GM21528 (cell line): ENCODE measurements around the gene TNS1.

Experiments
- ATAC-seq: cut with Tn5 transposase; IDR thresholded peaks from one replicate; pipeline ENCODE4 v1.9.1; 2021; ENCODE audit warnings: mild to moderate bottlenecking, moderate library complexity; ENCODE audit not compliant: unreplicated experiment, low FRiP score

TNS1 gene

GRCh38 chr2:217839750-217840107 lies 163.1 kb downstream of the TNS1 start:
- no peak for ATAC-seq

DNA sequence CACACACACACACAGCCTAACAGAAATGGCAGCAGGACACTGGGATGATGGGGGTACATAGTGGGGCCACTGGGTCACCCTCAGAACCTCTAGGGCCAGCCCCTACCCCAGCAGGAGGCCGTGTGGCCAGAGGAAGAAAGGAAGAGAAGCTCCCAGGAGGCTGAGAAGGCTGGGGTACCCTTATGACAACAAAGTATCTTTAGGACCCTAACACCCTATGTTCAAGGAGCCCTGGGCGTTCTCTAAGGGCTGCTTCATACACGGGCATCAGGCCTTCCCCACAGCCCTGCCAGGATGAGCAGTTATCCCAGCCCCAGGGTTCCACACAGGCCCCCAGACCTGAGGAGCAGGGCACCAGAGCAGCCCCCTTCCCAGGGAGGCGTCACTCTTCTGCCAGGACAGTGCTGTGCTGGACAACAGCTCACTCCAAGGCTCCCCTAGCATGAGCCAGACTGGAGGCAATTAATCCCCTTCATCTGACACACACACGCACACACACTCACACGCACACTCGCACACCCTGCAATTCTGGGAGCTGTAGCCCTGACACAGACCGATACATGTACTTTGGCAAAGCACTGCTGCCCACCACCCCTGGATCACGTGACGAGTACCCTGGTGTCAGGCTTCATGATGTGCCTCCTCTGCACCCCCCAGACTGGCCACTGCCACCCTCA lies 163.6 kb downstream of the TNS1 start:
- ATAC-seq = no peak

GRCh38 chr2:217838409-217838831 lies 164.4 kb downstream of the TNS1 start:
- ATAC-seq = no peak

DNA sequence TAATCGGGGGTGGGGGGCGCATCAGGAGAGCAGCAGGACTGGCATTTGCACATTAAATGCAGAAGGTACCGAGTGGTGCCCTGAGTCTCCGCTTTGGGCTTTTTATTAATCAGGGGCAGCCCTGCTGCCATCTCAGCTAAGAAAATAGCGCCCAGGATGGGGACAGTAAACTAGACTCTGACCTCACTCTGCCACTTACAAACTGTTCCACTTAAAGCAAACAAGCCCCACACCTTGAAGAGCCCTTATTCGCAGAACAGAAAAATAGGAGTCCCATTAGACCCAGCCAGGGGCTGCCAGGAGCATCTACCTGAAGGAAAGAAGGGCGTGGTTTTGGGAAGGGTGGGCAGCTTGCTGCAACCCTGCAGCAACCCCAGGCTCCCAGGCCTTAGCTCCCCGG lies 165.3 kb downstream of the TNS1 start:
- ATAC-seq = no peak

- ATAC-seq = no peak
These were observed 165.8 kb downstream of the TNS1 start for GRCh38 chr2:217836901-217837491.

GRCh38 chr2:217835931-217836891 lies 166.6 kb downstream of the TNS1 start:
- ATAC-seq = no peak

- ATAC-seq = no peak
These were observed 167.9 kb downstream of the TNS1 start for GRCh38 chr2:217834744-217835513.

DNA sequence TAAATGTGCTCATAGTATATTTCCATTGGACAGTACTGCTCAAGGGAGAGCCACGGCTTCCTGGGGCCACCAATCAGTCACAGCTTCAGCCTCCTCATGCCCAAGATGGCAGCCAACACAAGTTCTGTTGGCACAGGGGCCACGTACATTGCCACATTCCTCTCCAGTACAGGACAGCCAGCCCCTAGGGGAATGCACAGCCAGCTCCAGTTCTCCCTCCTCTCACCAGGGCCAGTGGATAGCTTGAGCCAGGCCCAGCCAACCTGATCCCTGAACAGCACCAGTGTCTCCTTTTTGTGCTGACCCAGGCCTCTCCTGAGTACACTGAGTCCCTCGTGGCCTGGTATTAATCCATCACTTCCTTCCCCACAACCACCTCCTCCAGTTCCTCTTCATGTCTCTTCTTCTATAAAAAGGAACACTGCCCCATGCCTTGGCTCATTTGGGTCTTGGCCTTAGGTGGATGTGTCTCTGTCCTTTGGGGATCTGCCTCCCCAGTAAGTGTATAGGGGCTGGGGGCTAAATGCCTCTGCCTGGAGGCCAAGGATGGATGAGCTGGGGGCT lies 168.7 kb downstream of the TNS1 start:
- no peak for ATAC-seq

DNA sequence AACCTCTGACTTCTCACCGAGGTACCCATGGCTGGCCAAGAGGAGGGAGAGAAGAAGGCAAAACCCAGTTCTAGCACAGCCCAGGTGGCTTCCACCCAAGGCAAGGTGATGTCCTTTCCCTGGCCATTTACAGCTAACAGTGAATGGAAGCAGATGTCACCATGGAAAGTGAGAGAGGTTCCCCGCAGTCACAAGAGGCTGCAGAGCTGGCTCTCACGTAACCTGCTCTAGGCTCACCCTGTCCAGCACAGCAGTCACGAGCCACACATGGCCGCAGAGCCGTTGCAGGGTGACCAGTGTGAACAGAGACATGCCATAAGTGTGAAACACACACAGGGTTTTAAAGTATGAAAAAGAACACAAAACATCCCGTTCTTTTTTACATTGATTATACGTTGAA lies 169.4 kb downstream of the TNS1 start:
- ATAC-seq = no peak

- ATAC-seq = no peak
These were observed 169.8 kb downstream of the TNS1 start for GRCh38 chr2:217832987-217833386.

GRCh38 chr2:217832115-217832514 lies 170.7 kb downstream of the TNS1 start:
- ATAC-seq = no peak

DNA sequence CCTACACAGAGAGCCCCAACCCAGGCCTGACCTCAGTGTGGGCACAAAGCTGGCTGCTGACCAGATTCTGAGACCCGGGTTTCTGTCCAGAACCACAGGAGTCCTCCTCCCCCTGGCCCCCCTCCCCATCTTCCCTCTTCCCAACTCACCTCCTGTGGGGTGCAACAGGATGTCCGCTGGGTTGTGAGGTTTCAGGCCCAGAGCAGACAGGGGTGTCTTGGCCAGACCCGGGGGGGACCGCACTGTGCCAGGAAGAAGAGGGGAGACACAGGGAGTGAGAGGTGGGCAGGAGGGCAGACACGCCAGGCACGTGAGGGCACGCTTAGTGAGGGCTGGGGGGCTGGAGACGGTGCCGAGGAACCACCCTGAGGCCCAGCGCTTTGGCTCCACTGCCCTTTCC lies 171.5 kb downstream of the TNS1 start:
- ATAC-seq = no peak

- no peak for ATAC-seq
These were observed 172.0 kb downstream of the TNS1 start for GRCh38 chr2:217830807-217831206.

GRCh38 chr2:217830061-217830460 lies 172.7 kb downstream of the TNS1 start:
- ATAC-seq = no peak

DNA sequence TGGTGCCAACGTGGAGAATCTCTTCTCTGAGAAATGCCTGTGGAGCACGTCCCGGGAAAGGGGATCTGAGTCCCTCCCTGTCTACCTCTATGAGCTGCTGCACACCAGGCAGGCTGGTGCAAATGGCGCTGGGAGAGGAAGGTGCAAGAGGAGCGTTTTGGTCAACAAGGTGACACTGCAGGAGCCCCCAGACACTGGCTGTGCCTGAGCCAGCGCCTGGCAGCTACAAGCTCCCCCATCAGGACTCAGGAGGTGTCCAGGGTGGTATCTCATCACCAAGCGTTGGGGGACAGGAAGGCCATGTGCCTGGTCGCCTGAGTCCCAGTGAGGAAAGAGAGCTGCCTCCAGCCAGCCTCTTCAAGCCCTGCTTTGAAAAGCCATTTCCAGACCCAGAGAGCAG lies 173.4 kb downstream of the TNS1 start:
- ATAC-seq = no peak

GRCh38 chr2:217828336-217828735 lies 174.5 kb downstream of the TNS1 start:
- ATAC-seq = no peak

DNA sequence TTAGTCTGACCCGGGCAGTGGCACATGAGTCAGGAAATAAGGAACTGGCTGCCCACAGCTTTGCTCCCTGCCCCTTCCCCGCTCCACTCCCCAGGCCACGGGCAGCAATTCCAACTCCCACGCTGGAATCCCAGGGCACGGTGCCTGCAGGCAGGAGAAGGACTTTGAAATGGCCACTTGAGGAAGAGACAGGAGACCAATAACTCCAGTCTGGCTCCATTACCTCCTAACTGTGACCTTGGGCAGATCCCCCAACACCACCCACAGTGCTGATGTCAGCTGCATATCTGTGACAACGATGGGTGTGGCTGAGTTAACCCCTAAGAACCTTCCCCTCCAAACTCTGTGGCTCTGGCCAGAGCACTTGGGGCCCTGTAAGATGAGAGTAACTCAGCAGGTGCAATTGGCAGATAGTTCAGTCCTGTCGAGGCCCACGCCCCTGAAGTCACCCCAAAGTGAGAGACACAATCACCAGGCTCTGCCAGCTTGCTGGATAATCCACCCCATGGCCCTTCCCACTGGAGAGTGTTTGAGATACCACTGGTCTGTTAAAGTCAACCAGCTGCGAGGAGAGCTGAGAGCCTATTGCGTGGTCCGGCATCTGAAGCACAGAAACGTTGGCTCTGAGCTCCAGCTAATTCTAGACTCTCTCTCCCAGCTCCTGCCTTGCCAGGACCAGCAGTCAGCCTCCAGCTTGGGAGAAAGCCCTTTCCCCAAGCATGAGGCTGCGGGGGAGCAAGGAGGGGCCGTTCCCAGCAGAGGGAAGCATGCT lies 175.2 kb downstream of the TNS1 start:
- no peak for ATAC-seq

DNA sequence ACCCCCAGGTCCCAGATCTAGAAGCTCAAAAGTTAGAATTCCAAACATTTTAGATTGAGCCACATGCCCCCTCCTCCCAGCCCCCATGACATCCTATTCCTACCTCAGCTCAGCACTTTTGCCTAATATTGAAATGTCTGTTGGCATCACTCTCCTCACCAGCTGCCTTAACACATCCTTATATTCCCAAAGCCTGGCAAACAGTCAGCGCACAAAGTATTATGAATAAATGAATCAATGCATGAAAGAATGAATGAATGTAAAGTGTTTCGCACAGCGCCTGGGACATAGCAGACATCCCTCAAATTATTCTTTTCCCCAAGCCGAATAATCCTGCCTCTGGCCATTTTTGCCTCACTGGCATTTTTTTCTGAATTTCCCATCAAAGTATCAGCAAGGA lies 175.8 kb downstream of the TNS1 start:
- no peak for ATAC-seq

- ATAC-seq = no peak
These were observed 176.3 kb downstream of the TNS1 start for GRCh38 chr2:217826520-217826919.
